ENCODE results near the gene PAK5.

PAK5 gene

GRCh38 chr20:9575836-9576235 is 263.0 kb downstream of the PAK5 start:
- DNase-seq (ENCODE audit: low spot score) = no peak

GRCh38 chr20:9574776-9575175 is 264.1 kb downstream of the PAK5 start:
- no peak for DNase-seq (ENCODE audit: low spot score)

- DNase-seq (ENCODE audit: low spot score) = no peak
These were observed 264.7 kb downstream of the PAK5 start for GRCh38 chr20:9574181-9574580.

GRCh38 chr20:9573335-9574151 is 265.3 kb downstream of the PAK5 start:
- DNase-seq (ENCODE audit: low spot score) = no peak

GRCh38 chr20:9572670-9573069 is 266.2 kb downstream of the PAK5 start:
- DNase-seq (ENCODE audit: low spot score) = no peak

- no peak for DNase-seq (ENCODE audit: low spot score)
These were observed 267.1 kb downstream of the PAK5 start for GRCh38 chr20:9571783-9572182.

GRCh38 chr20:9570612-9571011 is 268.3 kb downstream of the PAK5 start:
- no peak for DNase-seq (ENCODE audit: low spot score)

GRCh38 chr20:9566977-9567376 is 271.9 kb downstream of the PAK5 start:
- DNase-seq (ENCODE audit: low spot score) = no peak

GRCh38 chr20:9565910-9566550 is 272.8 kb downstream of the PAK5 start:
- DNase-seq (ENCODE audit: low spot score) = no peak

GRCh38 chr20:9557411-9557810 is 281.5 kb downstream of the PAK5 start:
- no peak for DNase-seq (ENCODE audit: low spot score)

GRCh38 chr20:9555781-9556180 is 283.1 kb downstream of the PAK5 start:
- DNase-seq (ENCODE audit: low spot score) = no peak

- DNase-seq (ENCODE audit: low spot score) = no peak
These were observed 286.9 kb downstream of the PAK5 start for GRCh38 chr20:9551808-9552550.

GRCh38 chr20:9550871-9551270 is 288.0 kb downstream of the PAK5 start:
- DNase-seq (ENCODE audit: low spot score) = no peak

- no peak for DNase-seq (ENCODE audit: low spot score)
These were observed 288.6 kb downstream of the PAK5 start for GRCh38 chr20:9550283-9550682.

GRCh38 chr20:9543214-9543613 is 295.7 kb downstream of the PAK5 start:
- DNase-seq (ENCODE audit: low spot score) = no peak

- DNase-seq (ENCODE audit: low spot score) = no peak
These were observed 303.4 kb downstream of the PAK5 start for GRCh38 chr20:9535449-9535848.

- DNase-seq (ENCODE audit: low spot score) = no peak
These were observed 304.9 kb downstream of the PAK5 start for GRCh38 chr20:9534025-9534424.

GRCh38 chr20:9532069-9532838 is 306.6 kb downstream of the PAK5 start:
- no peak for DNase-seq (ENCODE audit: low spot score)

GRCh38 chr20:9531581-9531980 is 307.3 kb downstream of the PAK5 start:
- DNase-seq (ENCODE audit: low spot score) = no peak

GRCh38 chr20:9523636-9524035 is 315.2 kb downstream of the PAK5 start:
- DNase-seq (ENCODE audit: low spot score) = no peak

- no peak for DNase-seq (ENCODE audit: low spot score)
These were observed 318.8 kb downstream of the PAK5 start for GRCh38 chr20:9520086-9520485.

- no peak for DNase-seq (ENCODE audit: low spot score)
These were observed 320.2 kb downstream of the PAK5 start for GRCh38 chr20:9518576-9519175.
